Measurements from ENCODE around the gene IFFO2. TPM values are rescaled to one million over a fixed set of nuclear protein-coding genes. Genes with fewer than 3 reads are reported as not detected.

IFFO2 gene
- polyA plus RNA-seq, 1 of the 3 experiments (the other 2 are of a cell fraction), result 10.5 TPM

- Histone ChIP-seq H3K36me3 (replicated peaks in 1 of 2; ENCODE audit: control insufficient read depth in 1 of 2, insufficient read depth in 2 of 2, low read length in 1 of 2) (no peaks in the 10 kb centered on the region), H3K4me2 (no peak overlapping the region), H3F3A (replicated peaks; ENCODE audit: insufficient read depth) (no peaks in the 10 kb centered on the region), H2AFZ (ENCODE audit: low read depth) (no peak overlapping the region), H3K79me2 (ENCODE audit: insufficient read depth) (peaks cover 69% of the 10 kb centered on the region), H3K27ac (ENCODE audit: low read depth in 2 of 2, low read length in 1 of 2) (no peak overlapping the region), H3K27me3 (ENCODE audit: insufficient read depth) (no peaks in the 10 kb centered on the region), H3K4me3 (ENCODE audit: low read depth in 2 of 2, low read length in 1 of 2) (no peak overlapping the region), H3K4me1 (ENCODE audit: control insufficient read depth in 1 of 2, insufficient read depth in 2 of 2, low read depth in 1 of 2, low read length in 1 of 2) (peaks cover 17 to 18% of the 10 kb centered on the region in 2 experiments; a peak in 3 of 4 replicates), H3K9me2 (no peaks in the 10 kb centered on the region), H3K9ac (no peak overlapping the region), H3K9me3 (no peaks in the 10 kb centered on the region), H4K20me1 (ENCODE audit: insufficient read depth) (no peaks in the 10 kb centered on the region)
- TF ChIP-seq USF2 (IDR thresholded peaks at IDR 0.05; ENCODE audit: borderline replicate concordance, low read depth, low read length), result no peak
- no peak for TF ChIP-seq GABPA (IDR thresholded peaks at IDR 0.05; ENCODE audit: low read depth)
- TF ChIP-seq MEF2A (IDR thresholded peaks at IDR 0.05; ENCODE audit: borderline replicate concordance, low read depth), result no peak
- TF ChIP-seq CTCF (IDR thresholded peaks at IDR 0.05), result no peak
- TF ChIP-seq IRF3 (IDR thresholded peaks at IDR 0.05; ENCODE audit: low read depth, low read length), result no peak
- TF ChIP-seq FOSL2 (IDR thresholded peaks at IDR 0.05; ENCODE audit: borderline replicate concordance, low read depth), result no peak
- TF ChIP-seq POLR2AphosphoS5 (IDR thresholded peaks at IDR 0.05; ENCODE audit: low read depth, low read length), result no peak
- TF ChIP-seq TAF1 (IDR thresholded peaks at IDR 0.05; ENCODE audit: borderline replicate concordance, low read depth, low read length), result no peak
- no peak for TF ChIP-seq REST (IDR thresholded peaks at IDR 0.05; ENCODE audit: low read depth, low read length)
- TF ChIP-seq ZBTB33 (IDR thresholded peaks at IDR 0.05; ENCODE audit: borderline replicate concordance, low read depth), result no peak
- TF ChIP-seq RCOR1 (IDR thresholded peaks at IDR 0.05; ENCODE audit: low read length), result no peak
- TF ChIP-seq MAX (IDR thresholded peaks at IDR 0.05; ENCODE audit: low read depth), result no peak
- TF ChIP-seq SIN3A (IDR thresholded peaks at IDR 0.05; ENCODE audit: borderline replicate concordance, low read depth, low read length), result no peak
- no peak for TF ChIP-seq EP300 (IDR thresholded peaks at IDR 0.05; ENCODE audit: borderline replicate concordance in 1 of 2, low read depth in 1 of 2, low read length in 1 of 2)
- no peak for TF ChIP-seq ELF1 (IDR thresholded peaks at IDR 0.05)
- TF ChIP-seq NFIC (IDR thresholded peaks at IDR 0.05; ENCODE audit: borderline replicate concordance), result no peak
- WGBS (ENCODE audit: low lambda C conversion rate), result 78% methylated on average over 7 of the region's 10 CpGs
- ChIA-PET CTCF (interaction anchor here (0.8 to 1.6 kb wide), 2 partner anchors 8 to 19 kb away, joined by 3 to 4 read pairs; no protein-coding TSS in a partner anchor), POLR2A (no interaction called here)
- DNase-seq, result no peak
Observed at GRCh38 chr1:18931730-18932129, 24.7 kb downstream of the IFFO2 start.

All from SK-N-SH (cell line).